D721Med (cell line): ENCODE results near the gene GCM1.

Experiments
- DNase-seq: peaks from one replicate; pipeline ENCODE4 v3.0.0; 2011; ENCODE audit warnings: low spot score; ENCODE audit not compliant: insufficient read length
- FAIRE-seq: peaks from 2 replicates; lab custom pipeline; 2011; peaks lifted over from hg19 to GRCh38; lab: Jason Lieb, UNC
- CTCF ChIP-seq: IDR thresholded peaks from 2 replicates; pipeline ENCODE4 v1.5.1; 2012; ENCODE audit warnings: mild to moderate bottlenecking, control low read depth; ENCODE audit not compliant: insufficient read depth; ENCODE audit errors: missing control alignments

GCM1 gene

GRCh38 chr6:53179961-53180651 lies 31.5 kb upstream of the GCM1 start:
- FAIRE-seq (no peak), DNase-seq (no peak)
- TF ChIP-seq CTCF: no peak

GRCh38 chr6:53178837-53179432 lies 30.3 kb upstream of the GCM1 start:
- DNase-seq (no peak), FAIRE-seq (no peak)
- no peak for TF ChIP-seq CTCF

GRCh38 chr6:53175027-53175426 lies 26.4 kb upstream of the GCM1 start:
- TF ChIP-seq CTCF: no peak
- no peak for DNase-seq
- no peak for FAIRE-seq

- DNase-seq (no peak), FAIRE-seq (no peak)
- no peak for TF ChIP-seq CTCF
Measured at GRCh38 chr6:53172468-53172803, 23.8 kb upstream of the GCM1 start.

GRCh38 chr6:53171605-53172467 lies 23.2 kb upstream of the GCM1 start:
- FAIRE-seq (peak; percentile 21), DNase-seq (peak; percentile 41)
- TF ChIP-seq CTCF: peak; percentile 100

GRCh38 chr6:53168516-53169267 lies 20.1 kb upstream of the GCM1 start:
- TF ChIP-seq CTCF: no peak
- FAIRE-seq: no peak
- DNase-seq: no peak
